RWPE1 (cell line): ENCODE measurements around the gene ANXA9.
A peak's percentile ranks its signal among the peaks of the same experiment; 100 is the strongest.

Experiments used
- CTCF ChIA-PET: fragments of 350-600 bp; sonication (Branson Sonifier 250); formaldehyde crosslinking; extraction: SDS; loops from one replicate; lab custom pipeline; 2021; lab: Yijun Ruan, JAX
- POLR2A ChIA-PET: fragments of 400-600 bp; formaldehyde crosslinking; extraction: SDS; loops from one replicate; lab custom pipeline; 2020; ENCODE audit warnings: antibody characterized with exemption; ENCODE audit not compliant: low non-redundant PET; lab: Yijun Ruan, JAX
- DNase-seq: peaks from one replicate; pipeline ENCODE4 v3.0.0; 2012; ENCODE audit warnings: low spot score
- H3K27ac ChIP-seq: fragments of 450-650 bp; 2 replicates; pipeline ENCODE4 v1.5.1; 2017
- TF ChIP-seq, protein P1 (sequence below): fragments of 450-650 bp; conservative IDR thresholded peaks from 2 replicates; pipeline ENCODE4 v1.5.1; 2017; ENCODE audit warnings: low read depth, mild to moderate bottlenecking

ANXA9 gene, protein sequence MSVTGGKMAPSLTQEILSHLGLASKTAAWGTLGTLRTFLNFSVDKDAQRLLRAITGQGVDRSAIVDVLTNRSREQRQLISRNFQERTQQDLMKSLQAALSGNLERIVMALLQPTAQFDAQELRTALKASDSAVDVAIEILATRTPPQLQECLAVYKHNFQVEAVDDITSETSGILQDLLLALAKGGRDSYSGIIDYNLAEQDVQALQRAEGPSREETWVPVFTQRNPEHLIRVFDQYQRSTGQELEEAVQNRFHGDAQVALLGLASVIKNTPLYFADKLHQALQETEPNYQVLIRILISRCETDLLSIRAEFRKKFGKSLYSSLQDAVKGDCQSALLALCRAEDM

DNA sequence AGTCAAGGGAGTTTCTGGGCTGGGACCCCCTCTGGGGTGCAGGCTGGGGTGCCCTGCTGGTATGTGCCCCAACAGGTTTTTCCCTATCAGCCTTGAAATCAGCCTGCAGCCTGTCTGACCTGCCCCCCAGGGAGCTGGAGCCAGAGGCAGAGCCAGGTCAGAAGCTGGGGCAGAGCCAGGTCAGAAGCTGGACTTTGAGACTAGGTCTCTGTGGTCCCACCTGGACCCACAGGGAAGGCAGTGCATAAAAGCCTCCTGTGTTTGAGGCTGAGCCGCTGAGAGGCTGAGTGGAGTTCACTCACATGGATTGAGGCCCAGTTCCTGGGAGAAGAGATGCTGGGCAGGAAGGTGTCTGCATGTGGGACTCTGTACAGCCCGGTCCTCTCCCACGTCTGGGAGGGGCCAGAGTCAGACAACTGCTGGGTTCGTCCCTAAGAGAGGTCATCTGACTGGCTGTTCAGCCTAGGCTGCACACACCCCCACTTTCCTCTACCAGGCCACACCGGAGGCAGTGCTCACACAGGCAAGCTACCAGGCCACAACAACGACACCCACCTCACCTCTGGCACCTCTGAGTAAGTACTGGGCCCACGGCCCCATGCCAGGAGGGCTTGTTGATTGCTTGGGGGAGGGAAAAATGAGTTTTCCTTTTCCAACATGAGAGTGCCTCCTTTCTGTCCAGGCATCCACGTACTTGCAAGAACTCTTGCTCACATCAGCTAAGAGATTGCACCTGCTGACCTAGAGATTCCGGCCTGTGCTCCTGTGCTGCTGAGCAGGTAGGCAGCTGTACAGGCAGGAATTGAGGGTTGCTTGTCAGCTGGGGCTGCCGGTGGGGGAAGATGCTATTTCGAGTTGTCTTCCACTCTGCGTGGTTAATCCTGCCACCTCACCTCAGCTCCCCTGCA is at the start of gene ANXA9:
Gene ANXA9 (plus strand): TSS at position 488 of the 908 bp plus-strand sequence. CDS start 814 bp downstream, outside the sequence.
- TF ChIP-seq, protein P1, sequence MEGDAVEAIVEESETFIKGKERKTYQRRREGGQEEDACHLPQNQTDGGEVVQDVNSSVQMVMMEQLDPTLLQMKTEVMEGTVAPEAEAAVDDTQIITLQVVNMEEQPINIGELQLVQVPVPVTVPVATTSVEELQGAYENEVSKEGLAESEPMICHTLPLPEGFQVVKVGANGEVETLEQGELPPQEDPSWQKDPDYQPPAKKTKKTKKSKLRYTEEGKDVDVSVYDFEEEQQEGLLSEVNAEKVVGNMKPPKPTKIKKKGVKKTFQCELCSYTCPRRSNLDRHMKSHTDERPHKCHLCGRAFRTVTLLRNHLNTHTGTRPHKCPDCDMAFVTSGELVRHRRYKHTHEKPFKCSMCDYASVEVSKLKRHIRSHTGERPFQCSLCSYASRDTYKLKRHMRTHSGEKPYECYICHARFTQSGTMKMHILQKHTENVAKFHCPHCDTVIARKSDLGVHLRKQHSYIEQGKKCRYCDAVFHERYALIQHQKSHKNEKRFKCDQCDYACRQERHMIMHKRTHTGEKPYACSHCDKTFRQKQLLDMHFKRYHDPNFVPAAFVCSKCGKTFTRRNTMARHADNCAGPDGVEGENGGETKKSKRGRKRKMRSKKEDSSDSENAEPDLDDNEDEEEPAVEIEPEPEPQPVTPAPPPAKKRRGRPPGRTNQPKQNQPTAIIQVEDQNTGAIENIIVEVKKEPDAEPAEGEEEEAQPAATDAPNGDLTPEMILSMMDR, result no peak
- peak within 1 kb of the TSS; percentile 91 for H3K27ac ChIP-seq
- DNase-seq, result no peak
- ChIA-PET POLR2A (interaction anchor here (1.4 kb wide), 1 partner anchor 25 kb away, joined by 7 read pairs; the partner anchor contains the start of gene MINDY1), CTCF (interaction anchor here (0.6 to 2.8 kb wide), 3 partner anchors 14 to 608 kb away, joined by 4 to 23 read pairs (median 12); partner anchors contain the start of gene MINDY1)

DNA sequence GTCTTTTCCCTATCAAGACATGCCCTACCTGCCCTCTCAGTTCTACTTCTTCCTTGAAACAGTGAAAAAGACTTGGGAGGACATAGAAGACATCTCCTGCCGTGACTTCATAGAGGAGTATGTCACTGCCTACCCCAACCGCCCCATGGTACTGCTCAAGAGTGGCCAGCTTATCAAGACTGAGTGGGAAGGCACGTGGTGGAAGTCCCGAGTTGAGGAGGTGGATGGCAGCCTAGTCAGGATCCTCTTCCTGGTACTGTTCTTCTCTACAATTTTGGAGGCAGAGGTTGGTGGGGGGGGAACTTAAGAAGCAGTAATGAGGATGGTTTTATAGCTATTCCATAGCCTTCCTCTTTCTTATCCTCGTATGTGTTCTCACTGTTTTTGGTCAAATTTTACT is 37.2 kb upstream of the ANXA9 start:
- H3K27ac ChIP-seq, result no peak overlapping the region

DNA sequence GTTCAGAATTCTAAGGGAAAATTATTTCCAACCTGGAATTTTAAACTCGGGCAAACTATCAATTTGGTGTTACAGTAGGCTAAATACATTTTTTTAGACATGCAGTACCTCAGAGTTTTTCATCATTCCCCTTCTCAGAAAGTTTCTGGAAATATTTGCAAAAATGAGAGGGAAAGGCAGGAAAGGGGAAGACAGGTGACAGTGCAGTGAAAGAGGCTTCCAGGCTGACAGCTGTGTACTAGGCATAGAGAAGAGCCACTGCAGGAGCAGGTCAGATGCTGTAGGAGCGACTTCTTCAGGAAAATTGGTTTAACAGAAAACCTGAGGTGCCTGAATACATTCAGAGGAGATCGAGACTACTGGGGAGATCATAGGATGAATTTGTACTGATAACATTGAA is 27.4 kb upstream of the ANXA9 start:
- POLR2A ChIA-PET, result interaction anchor here (0.5 kb wide), 1 partner anchor 376 kb away, joined by 3 read pairs; no protein-coding TSS in a partner anchor
- DNase-seq, result no peak
- TF ChIP-seq, protein P1, result no peak
- H3K27ac ChIP-seq, result no peak overlapping the region
- CTCF ChIA-PET, result no interaction called here

More for the DNA sequence above, 37.2 kb upstream of the ANXA9 start:
- ChIA-PET CTCF (no interaction called here), POLR2A (no interaction called here)
- DNase-seq, result no peak
- TF ChIP-seq, protein P1, result no peak

DNA sequence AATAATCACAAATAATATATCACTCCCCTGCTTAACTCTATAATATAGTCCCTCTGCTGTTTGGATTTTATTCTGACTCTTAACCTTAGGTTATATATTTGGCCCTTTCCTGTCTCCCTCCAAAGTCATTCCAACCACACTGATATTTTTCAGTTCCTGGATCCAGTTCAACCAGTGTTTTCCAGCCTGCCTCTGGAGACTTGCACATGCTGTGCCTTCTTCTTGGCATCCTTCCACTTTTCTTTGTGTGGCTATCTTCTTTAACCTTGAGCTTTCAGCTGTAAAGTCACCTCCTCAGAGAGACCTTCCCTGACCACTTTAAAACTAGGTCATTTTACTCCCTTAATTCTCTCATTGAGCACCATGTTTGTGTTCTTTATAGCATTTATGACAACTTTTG is 26.8 kb upstream of the ANXA9 start:
- no peak overlapping the region for H3K27ac ChIP-seq
- CTCF ChIA-PET, result interaction anchor here (0.6 kb wide), 1 partner anchor 21 kb away, joined by 4 read pairs; no protein-coding TSS in a partner anchor
- TF ChIP-seq, protein P1, result no peak
- DNase-seq, result no peak
- POLR2A ChIA-PET, result interaction anchor here (0.5 kb wide), 1 partner anchor 377 kb away, joined by 3 read pairs; no protein-coding TSS in a partner anchor

DNA sequence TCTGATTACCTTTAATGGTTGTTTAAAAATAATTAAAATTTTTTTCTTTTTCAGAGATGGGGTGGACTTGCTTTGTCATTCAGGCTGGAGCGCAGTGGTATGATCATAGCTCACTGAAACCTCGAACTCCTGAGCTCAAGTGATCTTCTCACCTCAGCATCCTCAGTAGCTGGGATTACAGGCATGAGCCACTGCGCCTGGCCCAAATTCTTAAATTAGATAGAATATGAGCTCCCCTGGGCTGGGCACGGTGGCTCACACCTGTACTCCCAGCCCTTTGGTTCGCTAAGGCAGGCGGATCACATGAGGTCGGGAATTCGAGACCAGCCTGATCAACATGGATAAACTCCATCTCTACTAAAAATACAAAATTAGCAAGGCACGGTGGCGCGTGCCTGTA is 24.4 kb upstream of the ANXA9 start:
- H3K27ac ChIP-seq, result no peak overlapping the region
- TF ChIP-seq, protein P1, result no peak
- ChIA-PET POLR2A (interaction anchor here (0.7 kb wide), 1 partner anchor 196 kb away, joined by 3 read pairs; no protein-coding TSS in a partner anchor), CTCF (interaction anchor here (0.6 to 1.2 kb wide), 7 partner anchors 11 to 637 kb away, joined by 3 to 4 read pairs (median 3); no protein-coding TSS in a partner anchor)
- no peak for DNase-seq

DNA sequence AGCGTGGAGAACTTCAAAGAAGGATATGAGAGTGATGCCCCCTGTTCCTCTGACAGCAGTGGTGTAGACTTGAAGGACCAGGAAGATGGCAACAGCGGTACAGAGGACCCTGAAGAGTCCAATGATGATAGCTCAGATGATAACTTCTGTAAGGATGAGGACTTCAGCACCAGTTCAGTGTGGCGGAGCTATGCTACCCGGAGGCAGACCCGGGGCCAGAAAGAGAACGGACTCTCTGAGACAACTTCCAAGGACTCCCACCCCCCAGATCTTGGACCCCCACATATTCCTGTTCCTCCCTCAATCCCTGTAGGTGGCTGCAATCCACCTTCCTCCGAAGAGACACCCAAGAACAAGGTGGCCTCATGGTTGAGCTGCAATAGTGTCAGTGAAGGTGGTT is 21.4 kb upstream of the ANXA9 start:
- TF ChIP-seq, protein P1, result no peak
- no peak for DNase-seq
- H3K27ac ChIP-seq, result peak overlapping the region; percentile 21; the same call in 1 of the 2 replicates
- POLR2A ChIA-PET, result interaction anchor here (0.5 kb wide), 1 partner anchor 409 kb away, joined by 4 read pairs; no protein-coding TSS in a partner anchor
- CTCF ChIA-PET, result no interaction called here
